ENCODE measurements around the gene MRNIP.

MRNIP gene

GRCh38 chr5:179803651-179804554 lies 54.7 kb downstream of the MRNIP start:
- no peak for DNase-seq (ENCODE audit: low spot score)

- DNase-seq (ENCODE audit: low spot score) = no peak
Observed at GRCh38 chr5:179802950-179803562, 55.6 kb downstream of the MRNIP start.

- no peak for DNase-seq (ENCODE audit: low spot score)
Observed at GRCh38 chr5:179802207-179802883, 56.3 kb downstream of the MRNIP start.

- DNase-seq (ENCODE audit: low spot score) = peak; percentile 81
Observed at GRCh38 chr5:179801304-179802206, 57.1 kb downstream of the MRNIP start.

- DNase-seq (ENCODE audit: low spot score) = no peak
Observed at GRCh38 chr5:179800696-179801201, 57.9 kb downstream of the MRNIP start.

GRCh38 chr5:179800071-179800695 lies 58.4 kb downstream of the MRNIP start:
- no peak for DNase-seq (ENCODE audit: low spot score)

- DNase-seq (ENCODE audit: low spot score) = no peak
Observed at GRCh38 chr5:179799644-179799973, 59.0 kb downstream of the MRNIP start.

- DNase-seq (ENCODE audit: low spot score) = no peak
Observed at GRCh38 chr5:179798771-179799643, 59.6 kb downstream of the MRNIP start.

- DNase-seq (ENCODE audit: low spot score) = no peak
Observed at GRCh38 chr5:179798144-179798770, 60.4 kb downstream of the MRNIP start.

- DNase-seq (ENCODE audit: low spot score) = no peak
Observed at GRCh38 chr5:179797741-179798140, 60.9 kb downstream of the MRNIP start.

GRCh38 chr5:179796877-179797608 lies 61.6 kb downstream of the MRNIP start:
- no peak for DNase-seq (ENCODE audit: low spot score)

- DNase-seq (ENCODE audit: low spot score) = peak; percentile 85
Observed at GRCh38 chr5:179795863-179796833, 62.5 kb downstream of the MRNIP start.

- DNase-seq (ENCODE audit: low spot score) = no peak
Observed at GRCh38 chr5:179795049-179795862, 63.4 kb downstream of the MRNIP start.

- no peak for DNase-seq (ENCODE audit: low spot score)
Observed at GRCh38 chr5:179794575-179794974, 64.0 kb downstream of the MRNIP start.

- no peak for DNase-seq (ENCODE audit: low spot score)
Observed at GRCh38 chr5:179794171-179794570, 64.4 kb downstream of the MRNIP start.

GRCh38 chr5:179793468-179794139 lies 65.0 kb downstream of the MRNIP start, which contains the start of gene LTC4S:
TSS of gene LTC4S (plus strand) at chr5:179793986. CDS start at chr5:179794081, 95 bp downstream.
- peak; percentile 80 for DNase-seq (ENCODE audit: low spot score)

Measured in left forelimb (tissue), 1 donor.